GM23338 (cell line): ENCODE data around the gene COLEC12. TPM values are rescaled to one million over a fixed set of nuclear protein-coding genes. Genes with fewer than 3 reads are reported as not detected.

Experiments used
- ATAC-seq: fragments of 200-7000 bp; cut with Tn5 transposase; 3 replicates; pipeline ENCODE4 v1.9.1; 2020
- DNase-seq: peaks from one replicate; pipeline ENCODE4 v3.0.0-alpha.2; 2015; ENCODE audit warnings: low spot score
- H2AFZ ChIP-seq: fragments of 200-600 bp; sonication (generic); 2 replicates; pipeline ENCODE4 v1.8.0; 2016; ENCODE audit warnings: antibody characterized with exemption, mild to moderate bottlenecking, moderate library complexity
- H3F3A ChIP-seq: fragments of 200-600 bp; sonication (generic); replicated peaks from 2 replicates; pipeline ENCODE4 v1.8.0; 2017; ENCODE audit warnings: antibody characterized with exemption, mixed run types, low read depth
- H3K27ac ChIP-seq: fragments of 200-600 bp; sonication (generic); 2 replicates; pipeline ENCODE4 v1.6.1; 2016; ENCODE audit warnings: low read depth
- H3K27me3 ChIP-seq: fragments of 200-600 bp; sonication (generic); 2 replicates; pipeline ENCODE4 v1.8.0; 2016; ENCODE audit warnings: mild to moderate bottlenecking, mixed run types, moderate library complexity; ENCODE audit not compliant: insufficient read depth
- H3K36me3 ChIP-seq: fragments of 200-600 bp; sonication (generic); 2 replicates; pipeline ENCODE4 v1.8.0; 2016; ENCODE audit warnings: mild to moderate bottlenecking; ENCODE audit not compliant: insufficient read depth
- H3K4me1 ChIP-seq: fragments of 200-600 bp; sonication (generic); 2 replicates; pipeline ENCODE4 v1.8.0; 2016; ENCODE audit warnings: mild to moderate bottlenecking, moderate library complexity; ENCODE audit not compliant: insufficient read depth
- H3K4me2 ChIP-seq: fragments of 200-600 bp; sonication (generic); 2 replicates; pipeline ENCODE4 v1.7.1; 2017; ENCODE audit warnings: mixed run types
- H3K4me3 ChIP-seq: fragments of 200-600 bp; sonication (generic); 2 replicates; pipeline ENCODE4 v1.6.1; 2016; ENCODE audit warnings: mixed run types
- H3K79me2 ChIP-seq: fragments of 200-600 bp; sonication (generic); replicated peaks from 2 replicates; pipeline ENCODE4 v1.8.0; 2017; ENCODE audit warnings: mild to moderate bottlenecking; ENCODE audit not compliant: insufficient read depth
- H3K9me2 ChIP-seq: fragments of 200-600 bp; sonication (generic); 2 replicates; pipeline ENCODE4 v1.8.0; 2017; ENCODE audit not compliant: insufficient read depth
- H4K20me1 ChIP-seq: fragments of 200-600 bp; sonication (generic); replicated peaks from 2 replicates; pipeline ENCODE4 v1.8.0; 2017; ENCODE audit warnings: mild to moderate bottlenecking; ENCODE audit not compliant: insufficient read depth
- H3K27ac Mint-ChIP-seq: 2 replicates; pipeline ENCODE4 v1.8.0; 2020; ENCODE audit warnings: inconsistent platforms, mild to moderate bottlenecking, moderate library complexity, mixed read lengths
- H3K27me3 Mint-ChIP-seq: 3 replicates; pipeline ENCODE4 v1.8.0; 2022; ENCODE audit warnings: low read depth, mild to moderate bottlenecking, moderate library complexity, mixed read lengths, inconsistent platforms; ENCODE audit not compliant: insufficient read depth, poor library complexity
- H3K36me3 Mint-ChIP-seq: 3 replicates; pipeline ENCODE4 v1.8.0; 2021; ENCODE audit warnings: low read depth, mild to moderate bottlenecking, inconsistent platforms, moderate library complexity, mixed read lengths
- H3K4me1 Mint-ChIP-seq: 3 replicates; pipeline ENCODE4 v1.8.0; 2020; ENCODE audit warnings: mild to moderate bottlenecking, inconsistent platforms, mixed read lengths
- H3K4me3 Mint-ChIP-seq: 3 replicates; pipeline ENCODE4 v1.8.0; 2021; ENCODE audit warnings: moderate library complexity, mild to moderate bottlenecking, inconsistent platforms, mixed read lengths
- H3K9me3 Mint-ChIP-seq: 3 replicates; pipeline ENCODE4 v1.8.0; 2020; ENCODE audit warnings: moderate library complexity, mild to moderate bottlenecking, inconsistent platforms, mixed read lengths
- CREB1 ChIP-seq: fragments of 250-450 bp; sonication (Bioruptor Pico); IDR thresholded peaks from 2 replicates; pipeline ENCODE4 v1.5.0; 2020; ENCODE audit warnings: low read depth, mild to moderate bottlenecking, moderate library complexity
- ETS1 ChIP-seq: IDR thresholded peaks from 2 replicates; pipeline ENCODE4 v1.6.1; 2016; ENCODE audit warnings: antibody characterized with exemption
- EZH2 ChIP-seq: fragments of 200-600 bp; sonication (generic); IDR thresholded peaks from one replicate; pipeline ENCODE4 v1.8.0; 2017; ENCODE audit warnings: antibody characterized with exemption, mild to moderate bottlenecking, low read depth; ENCODE audit not compliant: unreplicated experiment
- EZH2phosphoT487 ChIP-seq: fragments of 200-600 bp; sonication (generic); IDR thresholded peaks from one replicate; pipeline ENCODE4 v1.8.1; 2018; ENCODE audit warnings: antibody characterized with exemption; ENCODE audit not compliant: unreplicated experiment
- JUNB ChIP-seq: IDR thresholded peaks from one replicate; pipeline ENCODE4 v1.6.1; 2016; ENCODE audit warnings: antibody characterized with exemption; ENCODE audit not compliant: unreplicated experiment
- NANOG ChIP-seq: IDR thresholded peaks from 2 replicates; pipeline ENCODE4 v1.6.1; 2016; ENCODE audit warnings: antibody characterized with exemption, borderline replicate concordance
- POLR2AphosphoS5 ChIP-seq: IDR thresholded peaks from 2 replicates; pipeline ENCODE4 v1.6.1; 2016; ENCODE audit warnings: antibody characterized with exemption, low read depth
- REST ChIP-seq: IDR thresholded peaks from one replicate; pipeline ENCODE4 v1.6.1; 2018; ENCODE audit warnings: antibody characterized with exemption; ENCODE audit not compliant: unreplicated experiment
- STAT1 ChIP-seq: IDR thresholded peaks from one replicate; pipeline ENCODE4 v1.6.1; 2016; ENCODE audit warnings: antibody characterized with exemption; ENCODE audit not compliant: unreplicated experiment
- ZNF114 ChIP-seq: fragments of 250-450 bp; sonication (Bioruptor Pico); IDR thresholded peaks from 2 replicates; pipeline ENCODE4 v1.5.0; 2020; ENCODE audit warnings: mild to moderate bottlenecking, moderate library complexity
- ZNF331 ChIP-seq: fragments of 250-450 bp; sonication (Bioruptor Pico); IDR thresholded peaks from 2 replicates; pipeline ENCODE4 v1.5.0; 2020; ENCODE audit warnings: low read depth, mild to moderate bottlenecking, moderate library complexity
- ZNF462 ChIP-seq: fragments of 250-450 bp; sonication (Bioruptor Pico); IDR thresholded peaks from 2 replicates; pipeline ENCODE4 v1.5.0; 2020; ENCODE audit warnings: mild to moderate bottlenecking, moderate library complexity
- polyA plus RNA-seq: library from polyadenylated mRNA; unstranded; fragments of >200 nt; fragmentation: Nextera tagmentation; extraction: Ambion mirVana; gene quantifications from 2 replicates; pipeline ENCODE4 v1.2.1, GENCODE V29; 2016
- total RNA-seq: library from RNA; depleted of rRNA; stranded (reverse); fragments of >200 nt; shearing (Covaris generic); gene quantifications from 2 replicates; pipeline ENCODE4 v1.2.3, GENCODE V29; 2014
- TF ChIP-seq, protein P1 (sequence below), 2 experiments: fragments of 200-600 bp in 1 of 2; sonication (generic) in 1 of 2; conservative IDR thresholded peaks; 2 replicates each; pipeline versions ENCODE4 v1.5.1 to v1.6.1; 2016 to 2017; ENCODE audit warnings: antibody characterized with exemption in 2 of 2, low read depth in 2 of 2, mild to moderate bottlenecking in 2 of 2, moderate library complexity in 1 of 2

COLEC12 gene
- total and polyA plus RNA-seq, 2 experiments from 2014 or later = 1.1 to 3.2 TPM

GRCh38 chr18:374721-375168, 125.8 kb downstream of the COLEC12 start:
- H3K9me3 Mint-ChIP-seq = peaks cover 2% of the 10 kb centered on the region; the same call in 1 of the 3 replicates
- no peak for ATAC-seq
- H3K27ac Mint-ChIP-seq = no peak overlapping the region

More at GRCh38 chr18:374721-375168, 125.8 kb downstream of the COLEC12 start:
- no peak overlapping the region for H2AFZ ChIP-seq
- H3K79me2 ChIP-seq = no peaks in the 10 kb centered on the region
- H3K27me3 Mint-ChIP-seq = peaks cover 2% of the 10 kb centered on the region
- DNase-seq = no peak
- H3K4me1 Mint-ChIP-seq = peaks cover 11% of the 10 kb centered on the region
- H3K4me1 ChIP-seq = no peaks in the 10 kb centered on the region; the same call in 1 of the 2 replicates
- TF ChIP-seq, protein P1, sequence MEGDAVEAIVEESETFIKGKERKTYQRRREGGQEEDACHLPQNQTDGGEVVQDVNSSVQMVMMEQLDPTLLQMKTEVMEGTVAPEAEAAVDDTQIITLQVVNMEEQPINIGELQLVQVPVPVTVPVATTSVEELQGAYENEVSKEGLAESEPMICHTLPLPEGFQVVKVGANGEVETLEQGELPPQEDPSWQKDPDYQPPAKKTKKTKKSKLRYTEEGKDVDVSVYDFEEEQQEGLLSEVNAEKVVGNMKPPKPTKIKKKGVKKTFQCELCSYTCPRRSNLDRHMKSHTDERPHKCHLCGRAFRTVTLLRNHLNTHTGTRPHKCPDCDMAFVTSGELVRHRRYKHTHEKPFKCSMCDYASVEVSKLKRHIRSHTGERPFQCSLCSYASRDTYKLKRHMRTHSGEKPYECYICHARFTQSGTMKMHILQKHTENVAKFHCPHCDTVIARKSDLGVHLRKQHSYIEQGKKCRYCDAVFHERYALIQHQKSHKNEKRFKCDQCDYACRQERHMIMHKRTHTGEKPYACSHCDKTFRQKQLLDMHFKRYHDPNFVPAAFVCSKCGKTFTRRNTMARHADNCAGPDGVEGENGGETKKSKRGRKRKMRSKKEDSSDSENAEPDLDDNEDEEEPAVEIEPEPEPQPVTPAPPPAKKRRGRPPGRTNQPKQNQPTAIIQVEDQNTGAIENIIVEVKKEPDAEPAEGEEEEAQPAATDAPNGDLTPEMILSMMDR (conservative IDR thresholded peaks at IDR 0.05; ENCODE audit: low read depth in 2 of 2) = no peak
- TF ChIP-seq EZH2 = no peak
- no peak for TF ChIP-seq CREB1
- no peak for TF ChIP-seq ETS1
- TF ChIP-seq JUNB = no peak
- no peak for TF ChIP-seq POLR2AphosphoS5
- no peak for TF ChIP-seq EZH2phosphoT487
- no peak for TF ChIP-seq REST
- no peak for TF ChIP-seq STAT1
- TF ChIP-seq ZNF462 = no peak
- TF ChIP-seq NANOG = no peak
- TF ChIP-seq ZNF114 = no peak
- TF ChIP-seq ZNF331 (CRISPR knock-in tag) = no peak
- H3K36me3 ChIP-seq = no peaks in the 10 kb centered on the region
- no peak overlapping the region for H3K4me2 ChIP-seq
- H3K4me3 ChIP-seq = no peak overlapping the region
- no peaks in the 10 kb centered on the region for H3F3A ChIP-seq
- H3K36me3 Mint-ChIP-seq = no peaks in the 10 kb centered on the region
- H3K4me3 Mint-ChIP-seq = no peak overlapping the region
- no peaks in the 10 kb centered on the region for H3K27me3 ChIP-seq
- H4K20me1 ChIP-seq = no peaks in the 10 kb centered on the region
- no peaks in the 10 kb centered on the region; the same call in 1 of the 2 replicates for H3K9me2 ChIP-seq
- H3K27ac ChIP-seq = no peak overlapping the region
